Activated T-cell treated with anti-CD3 and anti-CD28 coated beads for 24 hours (primary cell): ENCODE results near the gene SPEG.

Source experiments
- DNase-seq: peaks from one replicate; pipeline ENCODE4 v3.0.0-alpha.2; 2020; ENCODE audit warnings: low read depth

Gene SPEG

GRCh38 chr2:219462349-219462748 lies 27.7 kb downstream of the SPEG start:
- DNase-seq: no peak

GRCh38 chr2:219464286-219465032 lies 29.8 kb downstream of the SPEG start:
- DNase-seq: no peak

DNA sequence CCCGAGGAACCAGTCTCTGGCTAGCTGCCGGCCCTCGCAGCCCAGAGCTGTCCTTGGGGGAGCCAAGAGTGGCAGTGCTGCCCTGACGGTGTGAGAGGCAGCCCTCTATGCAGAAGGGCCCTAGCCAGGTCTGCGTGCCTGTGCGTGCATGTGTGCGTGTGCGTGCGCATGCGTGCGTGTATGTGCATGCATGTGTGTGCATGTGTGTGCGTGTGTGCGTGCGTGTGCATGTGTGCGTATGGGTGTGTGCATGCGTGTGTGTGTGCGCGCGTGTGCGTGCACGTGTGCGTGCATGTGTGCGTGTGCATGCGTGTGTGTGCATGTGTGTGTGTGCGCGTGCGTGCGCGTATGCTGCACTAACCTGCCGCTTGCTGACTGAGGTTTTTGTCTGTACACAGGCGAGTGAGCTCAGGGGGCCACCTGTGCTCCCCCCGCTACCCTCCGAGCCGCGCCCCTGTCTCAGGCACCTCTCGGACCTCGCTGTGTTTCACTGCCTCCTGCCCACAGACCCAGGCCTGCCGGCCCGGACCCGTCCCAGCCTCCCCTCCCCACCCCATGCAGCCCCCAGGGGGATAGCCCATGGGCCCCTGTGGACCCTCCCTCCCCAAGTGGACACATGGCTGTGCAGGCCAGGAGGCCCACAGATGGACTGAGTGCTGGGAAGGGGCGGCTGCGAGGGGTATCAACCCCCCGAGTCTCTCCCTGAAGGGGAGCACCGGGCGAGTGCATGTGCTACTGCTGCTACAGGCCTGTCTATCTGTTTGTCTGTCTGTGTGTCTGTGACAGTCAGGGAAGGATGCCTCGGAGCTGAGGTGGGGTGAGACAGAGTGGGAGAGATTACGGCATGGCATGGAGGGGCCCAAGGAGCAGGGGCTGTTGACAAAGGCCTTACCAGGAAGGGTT lies 31.3 kb downstream of the SPEG start:
- DNase-seq: no peak

GRCh38 chr2:219466816-219467735 lies 32.4 kb downstream of the SPEG start:
- no peak for DNase-seq

DNA sequence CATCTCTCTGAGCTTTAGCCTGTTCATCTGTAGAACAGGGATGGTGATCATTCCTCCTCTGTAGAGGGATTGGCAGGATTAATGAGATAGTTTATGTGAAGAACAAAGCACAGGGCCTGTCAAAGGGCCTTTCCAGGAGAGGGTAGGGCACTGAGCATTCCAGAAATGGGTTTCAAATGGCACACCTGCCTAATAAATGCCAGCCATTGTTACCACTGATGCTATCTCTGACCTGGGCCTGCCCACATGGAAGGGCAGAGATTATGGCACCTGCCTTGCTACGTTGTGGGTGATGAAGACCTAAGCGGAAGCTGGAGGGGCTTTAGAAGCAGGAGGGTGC lies 33.1 kb downstream of the SPEG start:
- no peak for DNase-seq

DNA sequence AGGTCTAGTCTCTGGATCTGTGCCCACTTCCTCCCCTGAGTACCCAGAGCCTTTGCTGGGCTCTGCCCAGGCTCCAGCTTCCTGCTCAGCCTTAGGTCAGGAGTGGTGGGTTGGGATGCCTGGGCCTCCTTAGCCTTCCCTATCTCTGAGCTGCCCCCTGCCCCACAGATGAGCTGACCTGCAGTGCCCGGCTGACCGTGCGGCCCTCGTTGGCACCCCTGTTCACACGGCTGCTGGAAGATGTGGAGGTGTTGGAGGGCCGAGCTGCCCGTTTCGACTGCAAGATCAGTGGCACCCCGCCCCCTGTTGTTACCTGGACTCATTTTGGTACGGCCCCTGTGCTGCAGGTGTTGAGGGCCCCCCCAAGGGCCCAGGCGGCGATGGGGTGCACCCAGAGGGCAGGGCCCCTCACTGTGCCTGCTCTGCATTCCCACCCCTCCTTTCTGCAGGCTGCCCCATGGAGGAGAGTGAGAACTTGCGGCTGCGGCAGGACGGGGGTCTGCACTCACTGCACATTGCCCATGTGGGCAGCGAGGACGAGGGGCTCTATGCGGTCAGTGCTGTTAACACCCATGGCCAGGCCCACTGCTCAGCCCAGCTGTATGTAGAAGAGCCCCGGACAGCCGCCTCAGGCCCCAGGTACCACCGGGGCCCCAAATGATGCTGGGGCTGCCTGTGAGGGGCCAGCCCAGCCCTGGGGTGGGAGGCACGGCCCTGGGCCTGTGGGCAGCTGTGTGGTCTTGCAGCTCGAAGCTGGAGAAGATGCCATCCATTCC lies 34.0 kb downstream of the SPEG start:
- DNase-seq: no peak

- no peak for DNase-seq
Measured at GRCh38 chr2:219469186-219469724, 34.6 kb downstream of the SPEG start.

DNA sequence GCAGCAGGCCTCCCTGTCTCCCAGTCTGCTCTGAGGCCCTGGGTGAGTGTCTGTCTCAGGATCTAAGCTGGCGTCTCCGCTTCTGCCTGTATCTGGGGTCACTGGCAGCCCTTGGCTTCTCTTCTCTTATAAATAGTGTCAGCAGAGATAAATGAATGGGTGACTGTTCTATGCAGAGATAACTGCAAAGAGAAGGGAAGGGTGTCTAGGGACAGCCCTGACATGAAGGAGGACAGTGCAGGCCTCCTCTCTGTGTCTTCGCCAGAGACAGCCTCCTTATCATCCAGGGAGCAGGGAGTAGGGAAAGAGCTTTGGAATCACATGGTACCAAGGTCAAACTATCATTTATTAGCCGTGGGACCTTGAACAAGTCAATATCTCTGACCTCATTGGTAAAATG lies 35.8 kb downstream of the SPEG start:
- DNase-seq: no peak

GRCh38 chr2:219471476-219472371 lies 37.1 kb downstream of the SPEG start:
- no peak for DNase-seq

DNA sequence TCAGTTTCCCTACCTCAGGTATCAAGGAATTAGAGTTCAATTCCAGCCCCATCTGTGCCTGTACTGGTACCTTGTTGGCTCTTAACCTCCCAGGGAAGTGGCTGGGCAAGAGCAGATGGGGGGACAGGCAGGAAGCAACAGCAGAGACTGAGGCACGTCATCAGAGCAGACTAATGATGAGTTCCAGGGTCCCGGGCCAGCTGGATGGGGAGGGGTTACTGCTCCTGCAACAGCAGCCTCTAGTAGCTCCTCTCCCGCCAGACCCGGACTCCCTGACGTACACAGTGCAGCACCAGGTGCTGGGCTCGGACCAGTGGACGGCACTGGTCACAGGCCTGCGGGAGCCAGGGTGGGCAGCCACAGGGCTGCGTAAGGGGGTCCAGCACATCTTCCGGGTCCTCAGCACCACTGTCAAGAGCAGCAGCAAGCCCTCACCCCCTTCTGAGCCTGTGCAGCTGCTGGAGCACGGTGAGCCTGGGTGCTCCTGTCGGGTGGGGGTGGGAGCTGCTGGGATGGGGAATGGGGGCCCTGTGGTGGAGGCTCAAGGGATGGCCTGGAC lies 38.1 kb downstream of the SPEG start:
- DNase-seq: no peak

- DNase-seq: no peak
Measured at GRCh38 chr2:219473511-219473910, 38.9 kb downstream of the SPEG start.

DNA sequence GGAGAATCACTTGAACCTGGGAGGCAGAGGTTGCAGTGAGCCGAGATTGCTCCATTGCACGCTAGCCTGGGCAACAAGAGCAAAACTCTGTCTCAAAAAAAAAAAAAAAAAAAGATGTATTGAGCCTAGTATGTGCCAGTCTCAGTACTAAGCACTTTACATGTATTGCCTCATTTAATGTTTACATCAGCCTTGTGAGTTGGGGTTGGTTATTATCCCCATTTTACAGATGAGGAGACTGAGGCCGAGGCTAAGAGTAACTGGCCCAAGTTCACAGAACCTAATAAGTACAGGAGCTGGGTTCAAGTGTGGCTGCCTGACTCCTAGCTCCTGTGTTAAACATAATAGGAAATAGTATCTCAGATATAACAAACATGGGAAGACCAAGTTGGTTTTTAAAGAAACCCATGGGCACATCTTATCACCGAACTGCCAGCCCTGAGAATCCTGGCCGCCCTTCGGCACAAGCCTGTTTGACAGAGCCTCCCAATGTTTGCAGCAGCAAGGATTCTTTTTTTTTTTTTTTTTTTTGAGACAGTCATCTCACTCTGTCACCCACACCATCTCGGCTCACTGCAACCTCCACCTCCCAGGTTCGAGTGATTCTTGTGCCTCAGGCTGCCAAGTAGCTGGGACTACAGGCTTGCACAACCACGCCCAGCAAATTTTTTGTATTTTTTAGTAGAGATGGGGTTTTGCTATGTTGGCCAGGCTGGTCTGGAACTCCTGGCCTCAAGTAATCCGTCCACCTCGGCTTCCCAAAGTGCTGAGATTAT lies 39.8 kb downstream of the SPEG start:
- DNase-seq: no peak

DNA sequence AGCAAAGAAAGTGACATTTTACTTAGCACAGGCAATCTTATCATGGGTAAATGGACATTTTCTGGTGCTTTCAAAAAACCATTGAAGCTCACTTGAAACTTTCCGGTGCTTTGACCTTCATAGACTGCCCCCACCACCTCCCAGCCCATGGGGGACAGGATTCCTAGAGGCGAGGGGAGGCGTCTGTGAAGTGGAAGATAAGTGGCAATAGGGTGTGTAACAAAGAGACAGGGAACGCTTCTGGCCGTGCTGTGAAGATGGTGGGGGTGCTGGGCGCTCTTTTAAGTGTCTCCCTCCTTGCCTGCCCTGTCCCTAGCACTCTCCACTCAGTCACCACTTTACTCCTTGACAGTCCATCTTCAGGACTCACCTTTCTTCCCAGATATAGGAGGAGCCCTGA lies 40.6 kb downstream of the SPEG start:
- DNase-seq: no peak

DNA sequence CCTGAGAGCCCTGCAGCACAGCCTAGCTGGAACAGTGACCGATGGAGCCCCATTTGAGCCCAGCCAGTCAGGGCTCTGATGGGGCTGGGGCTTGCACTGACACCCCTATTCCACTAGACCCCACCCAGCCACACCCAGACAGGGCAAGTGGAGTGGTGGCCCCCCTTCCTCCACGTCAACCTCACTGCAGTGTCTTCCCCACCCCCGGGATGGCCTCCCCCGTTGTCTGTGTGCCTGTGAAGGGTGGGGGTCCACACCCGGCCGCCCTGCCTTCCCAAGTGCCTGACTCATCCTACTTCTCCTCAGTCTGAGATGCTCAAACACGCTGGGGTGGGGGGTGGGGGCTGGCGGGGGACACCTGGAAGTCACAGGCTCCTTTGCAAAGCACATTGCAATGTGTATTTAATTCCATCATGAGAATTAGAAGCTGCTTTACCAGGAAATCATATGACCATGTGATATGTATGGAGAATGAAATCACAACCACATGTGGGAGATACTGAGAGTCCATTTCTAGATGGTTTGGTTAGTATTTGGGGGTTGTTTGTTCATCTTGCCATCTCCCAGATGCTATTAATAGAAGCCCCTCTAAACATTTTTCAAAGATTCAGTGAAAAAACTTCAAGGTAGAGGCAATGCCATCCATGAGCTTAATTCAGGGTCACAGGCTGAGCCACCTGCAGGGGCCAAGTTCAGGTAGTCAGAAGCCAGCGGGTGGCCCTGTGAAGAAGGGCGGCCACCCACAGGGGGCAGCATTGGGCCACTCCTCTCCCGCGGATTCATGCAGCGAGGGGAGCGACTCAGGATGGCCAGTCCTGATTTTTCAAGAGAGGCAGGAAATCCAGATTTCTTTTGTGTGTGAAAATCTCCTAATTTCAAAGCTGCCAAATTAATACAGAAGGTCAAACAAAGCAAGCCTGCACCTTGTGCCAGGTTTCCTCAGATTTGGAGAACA lies 41.3 kb downstream of the SPEG start:
- peak; percentile 49 for DNase-seq

DNA sequence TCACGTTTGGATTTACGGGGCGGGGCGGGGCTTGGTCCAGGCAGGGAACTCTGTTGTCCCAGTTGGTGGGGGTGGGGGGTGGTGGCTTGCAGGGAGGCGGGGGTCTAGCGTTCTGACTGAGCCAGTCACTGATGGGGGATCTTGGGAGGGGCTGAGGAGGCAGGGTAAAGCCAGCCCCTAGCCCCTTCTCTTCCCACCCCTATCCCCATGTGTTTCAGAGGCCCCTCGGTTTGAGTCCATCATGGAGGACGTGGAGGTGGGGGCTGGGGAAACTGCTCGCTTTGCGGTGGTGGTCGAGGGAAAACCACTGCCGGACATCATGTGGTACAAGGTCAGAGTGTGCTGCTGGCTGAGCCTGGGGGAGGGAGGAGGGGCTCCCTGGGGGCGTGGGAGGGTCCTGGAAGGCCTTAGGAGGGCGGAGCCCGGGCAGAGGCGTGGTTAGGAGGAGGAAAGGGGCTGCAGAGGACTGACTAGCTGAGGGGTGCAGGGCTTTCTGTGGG lies 42.1 kb downstream of the SPEG start:
- no peak for DNase-seq

GRCh38 chr2:219477179-219477578 lies 42.5 kb downstream of the SPEG start:
- DNase-seq: no peak

DNA sequence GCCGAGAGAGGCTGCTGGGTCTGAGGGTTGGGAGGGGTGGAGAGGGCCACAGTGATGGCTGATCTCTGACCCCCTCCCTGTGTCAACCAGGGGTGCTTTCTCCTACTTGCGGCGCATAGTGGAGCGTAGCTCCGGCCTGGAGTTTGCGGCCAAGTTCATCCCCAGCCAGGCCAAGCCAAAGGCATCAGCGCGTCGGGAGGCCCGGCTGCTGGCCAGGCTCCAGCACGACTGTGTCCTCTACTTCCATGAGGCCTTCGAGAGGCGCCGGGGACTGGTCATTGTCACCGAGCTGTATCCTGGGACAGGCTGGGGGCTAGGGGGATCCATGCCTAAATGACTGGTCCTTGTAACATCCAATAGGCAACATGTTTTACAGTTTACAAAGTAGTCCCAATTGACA lies 43.2 kb downstream of the SPEG start:
- DNase-seq: no peak

GRCh38 chr2:219478916-219479315 lies 44.3 kb downstream of the SPEG start:
- no peak for DNase-seq
